ENCODE results near the gene PTPRE. TPM values are rescaled to one million over a fixed set of nuclear protein-coding genes. Genes with fewer than 3 reads are reported as not detected.

The PTPRE gene
- total RNA-seq, 1 experiment from 2014 or later: 0.70 TPM

DNA sequence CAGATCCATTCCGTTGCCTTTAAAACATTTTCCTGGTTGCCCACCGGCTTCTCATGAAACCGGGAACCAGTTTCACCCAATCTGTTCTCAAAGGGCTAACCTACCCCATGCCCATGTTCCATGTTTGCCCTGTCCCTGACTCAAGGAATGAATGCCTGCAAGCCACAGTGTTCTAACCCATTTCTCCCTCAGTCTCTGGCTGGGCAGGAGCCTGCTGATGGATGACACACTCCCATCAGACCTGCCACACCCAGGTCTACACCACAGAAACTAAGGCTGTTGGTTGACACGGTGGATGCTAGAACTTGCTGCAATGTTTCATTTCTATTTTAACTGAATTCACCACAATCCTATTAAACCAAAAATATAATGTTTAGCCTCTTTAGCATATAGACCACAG lies 29.8 kb upstream of the PTPRE start:
- H3K9me3 ChIP-seq (ENCODE audit: control insufficient read depth, low read depth, low read length): no peaks in the 10 kb centered on the region
- no peak overlapping the region for H4K91ac ChIP-seq (ENCODE audit: insufficient read length, low read depth, low read length)
- no peak overlapping the region for H4K5ac ChIP-seq (ENCODE audit: insufficient read length, low read depth, low read length)
- no peaks in the 10 kb centered on the region for H3K79me2 ChIP-seq (ENCODE audit: insufficient read depth, low read length)
- H3K4ac ChIP-seq (ENCODE audit: low read depth, low read length): no peak overlapping the region
- no peak overlapping the region for H2AK5ac ChIP-seq (ENCODE audit: insufficient read length, low read length)
- H4K8ac ChIP-seq (replicated peaks; ENCODE audit: insufficient read length, low read depth, low read length): no peak overlapping the region
- H3K18ac ChIP-seq (ENCODE audit: insufficient read length, low read depth, low read length): no peak overlapping the region
- H3K56ac ChIP-seq (ENCODE audit: insufficient read length, low read depth, low read length): no peak overlapping the region
- DNase-seq: no peak
- H3K79me1 ChIP-seq (ENCODE audit: insufficient read depth, low read depth, low read length, poor library complexity, severe bottlenecking): no peaks in the 10 kb centered on the region
- H2BK20ac ChIP-seq (ENCODE audit: low read depth, low read length, poor library complexity, severe bottlenecking): no peak overlapping the region
- no CpG with 5 or more reads among the region's 4 CpGs for WGBS (ENCODE audit: extremely low coverage, insufficient read length, low lambda C conversion rate)
- no peaks in the 10 kb centered on the region for H4K20me1 ChIP-seq (ENCODE audit: control insufficient read depth, insufficient read depth, insufficient read length)
- Mint-ChIP-seq H3K4me3 (no peak overlapping the region), H3K9me3 (no peaks in the 10 kb centered on the region), H3K4me1 (no peaks in the 10 kb centered on the region), H3K36me3 (ENCODE audit: insufficient read depth in 1 of 3, low read depth in 3 of 3) (no peaks in the 10 kb centered on the region), H3K27ac (no peak overlapping the region), H3K27me3 (ENCODE audit: low read depth) (peaks cover 1% of the 10 kb centered on the region; the same call in 1 of the 2 replicates)
- H2AFZ ChIP-seq (ENCODE audit: low read length): no peak overlapping the region
- no peak overlapping the region for H3T11ph ChIP-seq (ENCODE audit: low read length)
- no peaks in the 10 kb centered on the region for H3K23me2 ChIP-seq (ENCODE audit: insufficient read length, low read depth, low read length, poor library complexity, severe bottlenecking)
- H3K27ac ChIP-seq (ENCODE audit: insufficient read length, low read depth, low read length): no peak overlapping the region
- no peak overlapping the region for H3K9ac ChIP-seq (ENCODE audit: extremely low read depth, insufficient read length, low read length)
- H2BK120ac ChIP-seq (ENCODE audit: low read depth, low read length, poor library complexity, severe bottlenecking): no peak overlapping the region
- H2BK5ac ChIP-seq (ENCODE audit: insufficient read length, low read length): no peak overlapping the region
- no peak overlapping the region for H3K23ac ChIP-seq (ENCODE audit: insufficient read length, low read depth, low read length)
- no peaks in the 10 kb centered on the region for H3K4me1 ChIP-seq (ENCODE audit: insufficient read depth, low read length)
- no peak overlapping the region for H2BK12ac ChIP-seq (ENCODE audit: insufficient read length, low read depth, low read length)
- H3K27me3 ChIP-seq (ENCODE audit: insufficient read depth, low read length): no peaks in the 10 kb centered on the region
- no peak overlapping the region for H2BK15ac ChIP-seq (ENCODE audit: low read depth, low read length)
- TF ChIP-seq, protein P1, sequence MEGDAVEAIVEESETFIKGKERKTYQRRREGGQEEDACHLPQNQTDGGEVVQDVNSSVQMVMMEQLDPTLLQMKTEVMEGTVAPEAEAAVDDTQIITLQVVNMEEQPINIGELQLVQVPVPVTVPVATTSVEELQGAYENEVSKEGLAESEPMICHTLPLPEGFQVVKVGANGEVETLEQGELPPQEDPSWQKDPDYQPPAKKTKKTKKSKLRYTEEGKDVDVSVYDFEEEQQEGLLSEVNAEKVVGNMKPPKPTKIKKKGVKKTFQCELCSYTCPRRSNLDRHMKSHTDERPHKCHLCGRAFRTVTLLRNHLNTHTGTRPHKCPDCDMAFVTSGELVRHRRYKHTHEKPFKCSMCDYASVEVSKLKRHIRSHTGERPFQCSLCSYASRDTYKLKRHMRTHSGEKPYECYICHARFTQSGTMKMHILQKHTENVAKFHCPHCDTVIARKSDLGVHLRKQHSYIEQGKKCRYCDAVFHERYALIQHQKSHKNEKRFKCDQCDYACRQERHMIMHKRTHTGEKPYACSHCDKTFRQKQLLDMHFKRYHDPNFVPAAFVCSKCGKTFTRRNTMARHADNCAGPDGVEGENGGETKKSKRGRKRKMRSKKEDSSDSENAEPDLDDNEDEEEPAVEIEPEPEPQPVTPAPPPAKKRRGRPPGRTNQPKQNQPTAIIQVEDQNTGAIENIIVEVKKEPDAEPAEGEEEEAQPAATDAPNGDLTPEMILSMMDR (conservative IDR thresholded peaks at IDR 0.05): no peak
- no peak overlapping the region for H3K14ac ChIP-seq (ENCODE audit: insufficient read depth, low read length)
- no peak overlapping the region for H3K4me2 ChIP-seq (ENCODE audit: insufficient read depth, insufficient read length, low read length)

Measured in H9 (cell line).